Ishikawa (cell line): ENCODE results near the gene PGAP2.
A peak's percentile ranks its signal among the peaks of the same experiment; 100 is the strongest.

Source experiments
- CEBPB ChIP-seq: IDR thresholded peaks from 2 replicates; pipeline ENCODE4 v1.6.1; 2012
- CREB1 ChIP-seq: IDR thresholded peaks from 2 replicates; pipeline ENCODE4 v1.6.1; 2012; ENCODE audit warnings: low read depth
- EGR1 ChIP-seq: IDR thresholded peaks from 2 replicates; pipeline ENCODE4 v1.6.1; 2012
- EP300 ChIP-seq: IDR thresholded peaks from 2 replicates; pipeline ENCODE4 v1.6.1; 2012; ENCODE audit warnings: borderline replicate concordance
- FOXM1 ChIP-seq: IDR thresholded peaks from 2 replicates; pipeline ENCODE4 v1.6.1; 2012; ENCODE audit warnings: low read depth, borderline replicate concordance
- MAX ChIP-seq: IDR thresholded peaks from 2 replicates; pipeline ENCODE4 v1.6.1; 2012
- NFIC ChIP-seq: IDR thresholded peaks from 2 replicates; pipeline ENCODE4 v1.6.1; 2012
- RAD21 ChIP-seq: IDR thresholded peaks from 2 replicates; pipeline ENCODE4 v1.6.1; 2012; ENCODE audit warnings: low read depth
- TAF1 ChIP-seq: IDR thresholded peaks from 2 replicates; pipeline ENCODE4 v1.6.1; 2012; ENCODE audit warnings: low read depth, mild to moderate bottlenecking
- TCF12 ChIP-seq: IDR thresholded peaks from 2 replicates; pipeline ENCODE4 v1.6.1; 2012; ENCODE audit warnings: low read depth
- TEAD4 ChIP-seq: IDR thresholded peaks from 2 replicates; pipeline ENCODE4 v1.6.1; 2012
- YY1 ChIP-seq: IDR thresholded peaks from 2 replicates; pipeline ENCODE4 v1.6.1; 2012; ENCODE audit warnings: low read depth
- ZBTB7A ChIP-seq: IDR thresholded peaks from 2 replicates; pipeline ENCODE4 v1.6.1; 2012; ENCODE audit warnings: low read depth
- TF ChIP-seq, protein P1 (sequence below): IDR thresholded peaks from 2 replicates; pipeline ENCODE4 v1.6.1; 2012
- TF ChIP-seq, protein P2 (sequence below): IDR thresholded peaks from 2 replicates; pipeline ENCODE4 v1.6.1; 2012; ENCODE audit warnings: low read depth, mild to moderate bottlenecking

PGAP2 gene

DNA sequence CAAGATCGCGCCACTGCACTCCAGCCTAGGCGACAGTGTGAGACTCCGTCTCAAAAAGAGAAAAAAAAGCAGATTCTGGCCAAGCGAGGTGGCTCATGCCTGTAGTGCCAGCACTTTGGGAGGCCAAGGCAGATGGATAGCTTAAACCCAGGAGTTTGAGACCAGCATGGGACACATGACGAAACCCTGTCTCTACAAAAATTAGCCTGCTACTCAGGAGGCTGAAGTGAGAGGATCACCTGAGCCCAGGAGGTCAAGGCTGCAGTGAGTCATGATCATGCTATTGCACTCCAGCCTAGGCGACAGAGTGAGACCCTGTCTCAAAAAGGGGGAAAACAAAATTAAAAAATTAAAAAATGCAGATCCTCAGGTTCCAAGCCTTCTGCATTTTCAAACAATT is 14.0 kb downstream of the PGAP2 start:
- no peak for TF ChIP-seq MAX
- TF ChIP-seq EP300: no peak
- TF ChIP-seq CREB1: no peak
- no peak for TF ChIP-seq NFIC
- no peak for TF ChIP-seq CEBPB
- TF ChIP-seq TEAD4: no peak
- no peak for TF ChIP-seq EGR1
- TF ChIP-seq TCF12: no peak
- TF ChIP-seq, protein P1, sequence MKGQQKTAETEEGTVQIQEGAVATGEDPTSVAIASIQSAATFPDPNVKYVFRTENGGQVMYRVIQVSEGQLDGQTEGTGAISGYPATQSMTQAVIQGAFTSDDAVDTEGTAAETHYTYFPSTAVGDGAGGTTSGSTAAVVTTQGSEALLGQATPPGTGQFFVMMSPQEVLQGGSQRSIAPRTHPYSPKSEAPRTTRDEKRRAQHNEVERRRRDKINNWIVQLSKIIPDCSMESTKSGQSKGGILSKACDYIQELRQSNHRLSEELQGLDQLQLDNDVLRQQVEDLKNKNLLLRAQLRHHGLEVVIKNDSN: no peak
- TF ChIP-seq RAD21: no peak
- TF ChIP-seq TAF1: no peak
- TF ChIP-seq, protein P2, sequence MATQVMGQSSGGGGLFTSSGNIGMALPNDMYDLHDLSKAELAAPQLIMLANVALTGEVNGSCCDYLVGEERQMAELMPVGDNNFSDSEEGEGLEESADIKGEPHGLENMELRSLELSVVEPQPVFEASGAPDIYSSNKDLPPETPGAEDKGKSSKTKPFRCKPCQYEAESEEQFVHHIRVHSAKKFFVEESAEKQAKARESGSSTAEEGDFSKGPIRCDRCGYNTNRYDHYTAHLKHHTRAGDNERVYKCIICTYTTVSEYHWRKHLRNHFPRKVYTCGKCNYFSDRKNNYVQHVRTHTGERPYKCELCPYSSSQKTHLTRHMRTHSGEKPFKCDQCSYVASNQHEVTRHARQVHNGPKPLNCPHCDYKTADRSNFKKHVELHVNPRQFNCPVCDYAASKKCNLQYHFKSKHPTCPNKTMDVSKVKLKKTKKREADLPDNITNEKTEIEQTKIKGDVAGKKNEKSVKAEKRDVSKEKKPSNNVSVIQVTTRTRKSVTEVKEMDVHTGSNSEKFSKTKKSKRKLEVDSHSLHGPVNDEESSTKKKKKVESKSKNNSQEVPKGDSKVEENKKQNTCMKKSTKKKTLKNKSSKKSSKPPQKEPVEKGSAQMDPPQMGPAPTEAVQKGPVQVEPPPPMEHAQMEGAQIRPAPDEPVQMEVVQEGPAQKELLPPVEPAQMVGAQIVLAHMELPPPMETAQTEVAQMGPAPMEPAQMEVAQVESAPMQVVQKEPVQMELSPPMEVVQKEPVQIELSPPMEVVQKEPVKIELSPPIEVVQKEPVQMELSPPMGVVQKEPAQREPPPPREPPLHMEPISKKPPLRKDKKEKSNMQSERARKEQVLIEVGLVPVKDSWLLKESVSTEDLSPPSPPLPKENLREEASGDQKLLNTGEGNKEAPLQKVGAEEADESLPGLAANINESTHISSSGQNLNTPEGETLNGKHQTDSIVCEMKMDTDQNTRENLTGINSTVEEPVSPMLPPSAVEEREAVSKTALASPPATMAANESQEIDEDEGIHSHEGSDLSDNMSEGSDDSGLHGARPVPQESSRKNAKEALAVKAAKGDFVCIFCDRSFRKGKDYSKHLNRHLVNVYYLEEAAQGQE: no peak
- TF ChIP-seq ZBTB7A: no peak
- TF ChIP-seq FOXM1: no peak
- no peak for TF ChIP-seq YY1

GRCh38 chr11:3823303-3823702 is 14.9 kb downstream of the PGAP2 start:
- TF ChIP-seq TEAD4 (no peak), FOXM1 (no peak), ZBTB7A (no peak), CEBPB (no peak), YY1 (no peak), TAF1 (no peak), TCF12 (no peak), NFIC (no peak), EGR1 (no peak), CREB1 (no peak), RAD21 (no peak), MAX (no peak)
- TF ChIP-seq, protein P2: no peak
- TF ChIP-seq, protein P1: no peak

DNA sequence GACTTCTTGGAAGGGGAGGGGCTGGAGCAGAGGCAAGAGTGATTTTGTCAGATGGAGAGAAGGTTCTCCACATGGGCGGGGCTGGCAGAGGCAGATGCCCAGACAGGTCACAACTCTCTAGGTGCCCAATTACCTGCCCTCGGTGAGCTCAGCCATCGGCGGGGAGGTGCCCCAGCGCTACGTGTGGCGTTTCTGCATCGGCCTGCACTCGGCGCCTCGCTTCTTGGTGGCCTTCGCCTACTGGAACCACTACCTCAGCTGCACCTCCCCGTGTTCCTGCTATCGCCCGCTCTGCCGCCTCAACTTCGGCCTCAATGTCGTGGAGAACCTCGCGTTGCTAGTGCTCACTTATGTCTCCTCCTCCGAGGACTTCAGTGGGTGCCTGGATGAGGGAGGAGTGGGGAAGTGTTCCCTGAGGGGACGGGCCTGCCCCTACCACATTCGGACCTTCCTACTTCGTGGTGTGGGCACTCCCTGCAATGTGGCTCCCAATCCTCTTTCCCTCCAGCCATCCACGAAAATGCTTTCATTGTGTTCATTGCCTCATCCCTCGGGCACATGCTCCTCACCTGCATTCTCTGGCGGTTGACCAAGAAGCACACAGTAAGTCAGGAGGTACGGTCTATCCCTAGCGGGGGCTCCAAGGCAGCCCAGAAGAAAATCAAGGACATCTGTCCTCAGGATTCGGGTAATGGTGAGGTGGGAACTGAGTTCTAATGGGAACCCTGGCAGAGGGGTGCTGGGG is 15.6 kb downstream of the PGAP2 start:
- TF ChIP-seq MAX: peak; percentile 54; the same call in 1 of the 2 replicates
- TF ChIP-seq TCF12: no peak

DNA sequence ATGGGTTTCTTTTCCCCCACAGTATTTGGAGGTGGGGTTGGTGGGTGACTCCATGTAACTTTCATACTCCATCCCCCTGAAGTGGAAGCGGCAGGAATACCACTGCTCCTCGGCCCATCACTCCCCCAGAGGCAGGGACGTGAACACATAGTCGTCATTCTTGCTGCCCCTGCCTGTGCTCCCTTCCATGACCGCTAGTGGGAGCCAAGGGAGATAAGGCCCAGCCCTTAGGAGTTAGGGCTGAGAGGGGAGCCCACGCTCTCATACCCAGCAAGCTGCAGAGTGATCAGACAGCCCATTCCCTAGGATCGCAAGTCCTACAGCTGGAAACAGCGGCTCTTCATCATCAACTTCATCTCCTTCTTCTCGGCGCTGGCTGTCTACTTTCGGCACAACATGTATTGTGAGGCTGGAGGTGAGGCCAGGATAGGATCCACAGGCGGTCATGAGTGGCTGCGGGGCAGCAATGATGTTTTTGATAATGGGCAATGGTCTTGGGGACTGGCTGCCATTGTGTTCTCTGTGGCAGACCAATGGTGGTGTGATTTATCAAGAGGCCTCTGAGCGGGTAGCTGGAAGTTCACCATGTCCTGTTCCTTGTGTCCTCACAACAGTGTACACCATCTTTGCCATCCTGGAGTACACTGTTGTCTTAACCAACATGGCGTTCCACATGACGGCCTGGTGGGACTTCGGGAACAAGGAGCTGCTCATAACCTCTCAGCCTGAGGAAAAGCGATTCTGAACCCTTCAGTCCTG is 16.5 kb downstream of the PGAP2 start:
- 0 out of 2 replicates have a peak, but pooled peaks have one; percentile 7 for TF ChIP-seq YY1
- peak; percentile 27; the same call in 1 of the 2 replicates for TF ChIP-seq RAD21
- TF ChIP-seq, protein P1: no peak

DNA sequence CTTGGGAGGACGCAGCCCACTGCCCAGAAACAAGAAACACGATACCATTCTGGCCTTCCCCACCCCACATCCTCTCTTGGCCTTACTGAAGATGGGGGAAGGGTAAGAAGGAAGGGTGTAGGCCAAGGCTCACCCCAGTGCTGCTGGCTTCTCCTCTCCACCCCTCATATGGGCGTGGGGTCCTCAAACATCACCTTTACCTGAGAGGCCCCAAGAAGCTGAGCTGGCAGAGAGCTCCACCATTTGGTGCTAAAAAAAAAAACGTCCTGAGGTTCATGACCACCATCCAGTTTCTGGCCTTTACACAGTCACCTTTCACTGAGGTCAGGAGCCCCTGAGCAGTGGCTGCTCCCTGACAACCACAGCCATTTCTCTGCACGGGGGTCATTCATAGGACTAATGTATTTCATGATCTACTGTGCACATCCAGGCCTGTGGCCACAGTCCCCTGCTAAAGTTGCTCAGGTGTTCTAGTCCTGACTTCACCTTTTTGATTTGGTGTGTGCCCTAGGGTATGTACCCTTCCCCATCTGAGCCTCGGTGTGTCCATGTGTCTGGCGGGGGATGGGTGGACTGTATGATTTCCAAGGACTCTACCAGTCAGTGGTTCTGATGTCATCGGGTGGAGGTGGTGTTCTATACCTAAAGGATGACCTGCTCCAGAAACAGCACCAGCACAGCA is 17.3 kb downstream of the PGAP2 start:
- TF ChIP-seq TCF12 (no peak), EP300 (no peak), YY1 (0 out of 2 replicates have a peak, but pooled peaks have one; percentile 3), EGR1 (no peak), ZBTB7A (no peak), MAX (no peak)
